Measurements from ENCODE around the gene ADORA2A.

Gene ADORA2A

DNA sequence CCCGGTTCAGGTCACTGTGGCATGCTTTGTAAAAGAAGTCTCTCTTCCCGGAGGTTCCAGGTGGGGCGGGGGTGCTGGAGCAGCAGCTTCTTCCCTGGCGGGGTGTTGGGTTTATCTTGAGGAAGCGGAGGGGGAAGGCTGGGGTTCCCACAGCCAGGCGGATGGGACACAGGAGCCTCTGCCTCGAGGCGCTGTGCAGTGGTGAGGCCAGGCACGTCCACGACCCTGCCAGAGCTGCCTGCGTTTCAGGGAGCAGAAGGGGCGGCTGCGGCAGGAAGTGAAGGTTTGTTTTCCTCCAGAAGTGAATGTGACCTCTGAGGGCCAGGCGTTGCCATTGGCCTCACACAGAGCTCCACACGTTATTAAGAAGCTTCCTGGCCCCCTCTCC, 20.1 kb upstream of the ADORA2A start:
- no peak overlapping the region for H3K4me3 ChIP-seq (ENCODE audit: control insufficient read depth, low read depth, low read length)
- TF ChIP-seq, protein P1, sequence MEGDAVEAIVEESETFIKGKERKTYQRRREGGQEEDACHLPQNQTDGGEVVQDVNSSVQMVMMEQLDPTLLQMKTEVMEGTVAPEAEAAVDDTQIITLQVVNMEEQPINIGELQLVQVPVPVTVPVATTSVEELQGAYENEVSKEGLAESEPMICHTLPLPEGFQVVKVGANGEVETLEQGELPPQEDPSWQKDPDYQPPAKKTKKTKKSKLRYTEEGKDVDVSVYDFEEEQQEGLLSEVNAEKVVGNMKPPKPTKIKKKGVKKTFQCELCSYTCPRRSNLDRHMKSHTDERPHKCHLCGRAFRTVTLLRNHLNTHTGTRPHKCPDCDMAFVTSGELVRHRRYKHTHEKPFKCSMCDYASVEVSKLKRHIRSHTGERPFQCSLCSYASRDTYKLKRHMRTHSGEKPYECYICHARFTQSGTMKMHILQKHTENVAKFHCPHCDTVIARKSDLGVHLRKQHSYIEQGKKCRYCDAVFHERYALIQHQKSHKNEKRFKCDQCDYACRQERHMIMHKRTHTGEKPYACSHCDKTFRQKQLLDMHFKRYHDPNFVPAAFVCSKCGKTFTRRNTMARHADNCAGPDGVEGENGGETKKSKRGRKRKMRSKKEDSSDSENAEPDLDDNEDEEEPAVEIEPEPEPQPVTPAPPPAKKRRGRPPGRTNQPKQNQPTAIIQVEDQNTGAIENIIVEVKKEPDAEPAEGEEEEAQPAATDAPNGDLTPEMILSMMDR (conservative IDR thresholded peaks at IDR 0.05; ENCODE audit: control insufficient read depth, insufficient read depth, low read depth, low read length) = no peak
- no peak for DNase-seq (ENCODE audit: low read depth)

- DNase-seq (ENCODE audit: low read depth) = no peak
- no peak overlapping the region for H3K4me3 ChIP-seq (ENCODE audit: control insufficient read depth, low read depth, low read length)
- TF ChIP-seq, protein P1 (conservative IDR thresholded peaks at IDR 0.05; ENCODE audit: control insufficient read depth, insufficient read depth, low read depth, low read length) = no peak
Measured at GRCh38 chr22:24407884-24408283, 19.5 kb upstream of the ADORA2A start.

- TF ChIP-seq, protein P1 (conservative IDR thresholded peaks at IDR 0.05; ENCODE audit: control insufficient read depth, insufficient read depth, low read depth, low read length) = no peak
- no peak for DNase-seq (ENCODE audit: low read depth)
- no peak overlapping the region for H3K4me3 ChIP-seq (ENCODE audit: control insufficient read depth, low read depth, low read length)
Measured at GRCh38 chr22:24408630-24409029, 18.8 kb upstream of the ADORA2A start.

- TF ChIP-seq, protein P1 (conservative IDR thresholded peaks at IDR 0.05; ENCODE audit: control insufficient read depth, insufficient read depth, low read depth, low read length) = no peak
- H3K4me3 ChIP-seq (ENCODE audit: control insufficient read depth, low read depth, low read length) = no peak overlapping the region
- no peak for DNase-seq (ENCODE audit: low read depth)
Measured at GRCh38 chr22:24409707-24410106, 17.7 kb upstream of the ADORA2A start.

GRCh38 chr22:24410110-24410856, 17.1 kb upstream of the ADORA2A start:
- TF ChIP-seq, protein P1 (conservative IDR thresholded peaks at IDR 0.05; ENCODE audit: control insufficient read depth, insufficient read depth, low read depth, low read length) = no peak
- peak; percentile 56 for DNase-seq (ENCODE audit: low read depth)
- H3K4me3 ChIP-seq (ENCODE audit: control insufficient read depth, low read depth, low read length) = no peak overlapping the region

GRCh38 chr22:24411256-24412004, 16.0 kb upstream of the ADORA2A start:
- TF ChIP-seq, protein P1 (conservative IDR thresholded peaks at IDR 0.05; ENCODE audit: control insufficient read depth, insufficient read depth, low read depth, low read length) = no peak
- no peak overlapping the region for H3K4me3 ChIP-seq (ENCODE audit: control insufficient read depth, low read depth, low read length)
- DNase-seq (ENCODE audit: low read depth) = no peak
